ELF-1 (cell line): ENCODE data around the gene RPS5.
"Not testable (repeated sequence)": the region's sequence is repeated elsewhere in the genome, so short reads cannot be mapped to it uniquely, and the experiment has no call there.

Experiments
- DNase-seq: peaks from one replicate; pipeline ENCODE4 v3.0.0-alpha.2; 2016; ENCODE audit warnings: low read depth, low spot score

RPS5 gene

GRCh38 chr19:58386576-58387337 is at the start of gene RPS5:
TSS of gene RPS5 (plus strand) at chr19:58387269. CDS start at chr19:58388138, 869 bp downstream.
- DNase-seq: peak; percentile 97

GRCh38 chr19:58338336-58338735 is 48.7 kb upstream of the RPS5 start:
- no peak for DNase-seq

GRCh38 chr19:58338825-58339558 is 48.1 kb upstream of the RPS5 start:
- DNase-seq: peak; percentile 88

- no peak for DNase-seq
Observed at GRCh38 chr19:58345558-58345957, 41.5 kb upstream of the RPS5 start.

GRCh38 chr19:58346961-58347929 is 39.8 kb upstream of the RPS5 start:
- DNase-seq: peak; percentile 78

- not testable (repeated sequence) for DNase-seq
Observed at GRCh38 chr19:58348080-58348479, 39.0 kb upstream of the RPS5 start.

GRCh38 chr19:58349590-58349989 is 37.5 kb upstream of the RPS5 start:
- DNase-seq: no peak

- DNase-seq: no peak
Observed at GRCh38 chr19:58350001-58350861, 36.8 kb upstream of the RPS5 start.

GRCh38 chr19:58350871-58351557 is 36.1 kb upstream of the RPS5 start:
- DNase-seq: no peak

GRCh38 chr19:58351558-58351878 is 35.6 kb upstream of the RPS5 start:
- DNase-seq: no peak

GRCh38 chr19:58351990-58352755 is 34.9 kb upstream of the RPS5 start:
- DNase-seq: no peak

GRCh38 chr19:58352760-58353671 is 34.1 kb upstream of the RPS5 start, which contains the start of gene A1BG:
TSS of gene A1BG (minus strand) at chr19:58353492. CDS start at chr19:58353437, 55 bp downstream.
- DNase-seq: no peak

- no peak for DNase-seq
Observed at GRCh38 chr19:58353717-58354477, 33.2 kb upstream of the RPS5 start.

- DNase-seq: no peak
Observed at GRCh38 chr19:58354478-58355030, 32.5 kb upstream of the RPS5 start.

- no peak for DNase-seq
Observed at GRCh38 chr19:58355215-58355796, 31.8 kb upstream of the RPS5 start.

GRCh38 chr19:58355908-58356765 is 30.9 kb upstream of the RPS5 start:
- peak; percentile 76 for DNase-seq
